ENCODE measurements around the gene AP5S1. TPM values are rescaled to one million over a fixed set of nuclear protein-coding genes. Genes with fewer than 3 reads are reported as not detected.
A peak's percentile ranks its signal among the peaks of the same experiment; 100 is the strongest.

AP5S1 gene
- total RNA-seq, 1 experiment from 2014 or later, result 2.8 TPM

- TF ChIP-seq PRDM15 (CRISPR knock-in tag; IDR thresholded peaks at IDR 0.05) (no peak), ZNF532 (CRISPR knock-in tag; IDR thresholded peaks at IDR 0.05; ENCODE audit: borderline replicate concordance) (no peak), TEAD1 (CRISPR knock-in tag; IDR thresholded peaks at IDR 0.05) (peak; percentile 12), ZNF263 (CRISPR knock-in tag; IDR thresholded peaks at IDR 0.05; ENCODE audit: low read depth) (no peak)
Observed at GRCh38 chr20:3820048-3820900, at the start of gene AP5S1 (continued).

- H3K4me1 Mint-ChIP-seq, result peaks cover 12% of the 10 kb centered on the region
- H3K36me3 Mint-ChIP-seq, result no peaks in the 10 kb centered on the region
- ChIA-PET POLR2A (no interaction called here), CTCF (interaction anchor here (1.0 to 1.4 kb wide), 2 partner anchors 10 to 93 kb away, joined by 3 to 5 read pairs; partner anchors contain the start of gene SPEF1)
- peaks cover 31% of the 10 kb centered on the region for H3K27me3 Mint-ChIP-seq (ENCODE audit: low read depth)
- H3K9me3 Mint-ChIP-seq, result no peaks in the 10 kb centered on the region
- TF ChIP-seq NR2C2 (CRISPR knock-in tag; IDR thresholded peaks at IDR 0.05) (no peak), FOXP1 (CRISPR knock-in tag; IDR thresholded peaks at IDR 0.05; ENCODE audit: borderline replicate concordance) (no peak), ZNF532 (CRISPR knock-in tag; IDR thresholded peaks at IDR 0.05; ENCODE audit: borderline replicate concordance) (no peak), ATF2 (CRISPR knock-in tag; IDR thresholded peaks at IDR 0.05; ENCODE audit: borderline replicate concordance, low read depth) (no peak), CTCF (IDR thresholded peaks at IDR 0.05) (no peak), GTF2I (CRISPR knock-in tag; conservative IDR thresholded peaks at IDR 0.05) (no peak), ZNF121 (CRISPR knock-in tag; IDR thresholded peaks at IDR 0.05) (no peak), MXD4 (CRISPR knock-in tag; IDR thresholded peaks at IDR 0.05; ENCODE audit: borderline replicate concordance) (no peak), TP53 (CRISPR knock-in tag; IDR thresholded peaks at IDR 0.05) (no peak)
- TF ChIP-seq, protein P1, sequence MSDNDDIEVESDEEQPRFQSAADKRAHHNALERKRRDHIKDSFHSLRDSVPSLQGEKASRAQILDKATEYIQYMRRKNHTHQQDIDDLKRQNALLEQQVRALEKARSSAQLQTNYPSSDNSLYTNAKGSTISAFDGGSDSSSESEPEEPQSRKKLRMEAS (CRISPR knock-in tag; IDR thresholded peaks at IDR 0.05), result no peak
- no peak for ATAC-seq
- H3K4me3 Mint-ChIP-seq, result no peak overlapping the region
- no peak overlapping the region for H3K27ac Mint-ChIP-seq
- DNase-seq (ENCODE audit: low spot score), result no peak
Observed at GRCh38 chr20:3771552-3772058, 48.7 kb upstream of the AP5S1 start.

Data from WTC11 (cell line).